ENCODE data around the gene SH3RF3. TPM values are rescaled to one million over a fixed set of nuclear protein-coding genes. Genes with fewer than 3 reads are reported as not detected.
A peak's percentile ranks its signal among the peaks of the same experiment; 100 is the strongest.

SH3RF3 gene
- total RNA-seq, 2 donors from 2014 or later: 37.4 to 61.7 TPM

- H3K4me1 ChIP-seq (ENCODE audit: control insufficient read depth in 1 of 2, low read depth in 2 of 2): peaks cover 21 to 62% of the 10 kb centered on the region in 2 donors
- no peaks in the 10 kb centered on the region for H3K27me3 ChIP-seq (replicated peaks; ENCODE audit: insufficient read depth)
- H3K4me3 ChIP-seq: no peak overlapping the region
- H3K9me3 ChIP-seq: no peaks in the 10 kb centered on the region
- no peaks in the 10 kb centered on the region for H3K36me3 ChIP-seq
- TF ChIP-seq, protein P1, sequence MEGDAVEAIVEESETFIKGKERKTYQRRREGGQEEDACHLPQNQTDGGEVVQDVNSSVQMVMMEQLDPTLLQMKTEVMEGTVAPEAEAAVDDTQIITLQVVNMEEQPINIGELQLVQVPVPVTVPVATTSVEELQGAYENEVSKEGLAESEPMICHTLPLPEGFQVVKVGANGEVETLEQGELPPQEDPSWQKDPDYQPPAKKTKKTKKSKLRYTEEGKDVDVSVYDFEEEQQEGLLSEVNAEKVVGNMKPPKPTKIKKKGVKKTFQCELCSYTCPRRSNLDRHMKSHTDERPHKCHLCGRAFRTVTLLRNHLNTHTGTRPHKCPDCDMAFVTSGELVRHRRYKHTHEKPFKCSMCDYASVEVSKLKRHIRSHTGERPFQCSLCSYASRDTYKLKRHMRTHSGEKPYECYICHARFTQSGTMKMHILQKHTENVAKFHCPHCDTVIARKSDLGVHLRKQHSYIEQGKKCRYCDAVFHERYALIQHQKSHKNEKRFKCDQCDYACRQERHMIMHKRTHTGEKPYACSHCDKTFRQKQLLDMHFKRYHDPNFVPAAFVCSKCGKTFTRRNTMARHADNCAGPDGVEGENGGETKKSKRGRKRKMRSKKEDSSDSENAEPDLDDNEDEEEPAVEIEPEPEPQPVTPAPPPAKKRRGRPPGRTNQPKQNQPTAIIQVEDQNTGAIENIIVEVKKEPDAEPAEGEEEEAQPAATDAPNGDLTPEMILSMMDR (IDR thresholded peaks at IDR 0.05): no peak
- DNase-seq (ENCODE audit: low spot score) (no peak), ATAC-seq (ENCODE audit: insufficient number of reproducible peaks, low FRiP score, low read depth) (no peak)
- peak overlapping the region; percentile 12 to 90 for H3K27ac ChIP-seq
Observed at GRCh38 chr2:109177635-109178034, 48.6 kb downstream of the SH3RF3 start.

GRCh38 chr2:109178968-109179367, 50.0 kb downstream of the SH3RF3 start:
- Histone ChIP-seq H3K4me3 (no peak overlapping the region), H3K27ac (no peak overlapping the region), H3K9me3 (no peaks in the 10 kb centered on the region), H3K27me3 (replicated peaks; ENCODE audit: insufficient read depth) (no peaks in the 10 kb centered on the region), H3K4me1 (ENCODE audit: control insufficient read depth in 1 of 2, low read depth in 2 of 2) (peaks cover 13 to 58% of the 10 kb centered on the region in 2 donors), H3K36me3 (no peaks in the 10 kb centered on the region)
- ATAC-seq (ENCODE audit: insufficient number of reproducible peaks, low FRiP score, low read depth): no peak
- no peak for DNase-seq (ENCODE audit: low spot score)
- TF ChIP-seq, protein P1 (IDR thresholded peaks at IDR 0.05): no peak

DNA sequence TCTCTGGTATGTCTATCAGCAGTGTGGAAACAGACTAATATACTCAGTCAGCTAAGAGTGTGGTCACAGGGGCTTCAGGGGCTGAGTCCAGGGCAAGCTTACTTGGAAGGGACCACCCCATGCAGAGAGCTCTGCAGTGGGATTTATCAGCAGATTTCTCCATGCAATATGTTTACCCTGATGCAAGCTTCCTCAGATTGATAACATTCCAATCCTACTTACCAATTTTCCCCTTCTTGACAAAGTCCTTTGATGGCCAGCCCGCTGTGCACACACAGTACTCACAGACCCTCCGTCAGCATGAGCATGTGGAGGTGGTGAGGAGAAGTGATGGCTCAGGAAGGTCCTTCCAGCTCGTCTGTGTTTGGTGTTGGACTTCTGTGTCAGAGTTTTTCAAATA, 51.8 kb downstream of the SH3RF3 start:
- no peaks in the 10 kb centered on the region for H3K36me3 ChIP-seq
- no peaks in the 10 kb centered on the region for H3K9me3 ChIP-seq
- ATAC-seq (ENCODE audit: insufficient number of reproducible peaks, low FRiP score, low read depth) (no peak), DNase-seq (ENCODE audit: low spot score) (no peak)
- peaks cover 16 to 60% of the 10 kb centered on the region in 2 donors for H3K4me1 ChIP-seq (ENCODE audit: control insufficient read depth in 1 of 2, low read depth in 2 of 2)
- TF ChIP-seq, protein P1 (IDR thresholded peaks at IDR 0.05): no peak
- H3K27me3 ChIP-seq (replicated peaks; ENCODE audit: insufficient read depth): no peaks in the 10 kb centered on the region
- H3K4me3 ChIP-seq: no peak overlapping the region
- no peak overlapping the region for H3K27ac ChIP-seq

- Histone ChIP-seq H3K4me3 (no peak overlapping the region), H3K27me3 (replicated peaks; ENCODE audit: insufficient read depth) (no peaks in the 10 kb centered on the region), H3K36me3 (no peaks in the 10 kb centered on the region), H3K27ac (no peak overlapping the region), H3K9me3 (no peaks in the 10 kb centered on the region), H3K4me1 (ENCODE audit: control insufficient read depth in 1 of 2, low read depth in 2 of 2) (peaks cover 29 to 60% of the 10 kb centered on the region in 2 donors)
- ATAC-seq (ENCODE audit: insufficient number of reproducible peaks, low FRiP score, low read depth) (no peak), DNase-seq (ENCODE audit: low spot score) (no peak)
- TF ChIP-seq, protein P1 (IDR thresholded peaks at IDR 0.05): no peak
Observed at GRCh38 chr2:109182426-109182825, 53.4 kb downstream of the SH3RF3 start.

DNA sequence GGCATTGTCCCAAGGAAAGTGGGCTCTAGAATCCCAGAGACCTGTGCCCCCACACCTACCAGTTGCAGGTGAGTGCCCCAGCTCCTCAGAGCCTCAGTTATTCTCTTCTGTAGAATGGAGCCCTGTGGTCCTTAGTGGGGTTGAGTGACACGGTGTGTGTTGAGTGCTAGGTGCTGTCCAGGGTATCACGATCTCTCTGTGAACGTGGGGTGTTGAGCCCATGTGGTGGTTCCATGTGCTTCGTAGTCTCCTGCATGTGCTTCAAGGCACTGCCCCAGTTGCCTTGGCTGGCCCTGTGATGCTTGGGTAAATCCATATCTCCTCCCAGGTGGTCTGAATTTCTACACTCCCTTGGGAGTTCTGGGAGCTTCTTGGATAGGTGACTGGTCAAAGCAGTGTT, 54.9 kb downstream of the SH3RF3 start:
- Histone ChIP-seq H3K36me3 (no peaks in the 10 kb centered on the region), H3K27me3 (replicated peaks; ENCODE audit: insufficient read depth) (no peaks in the 10 kb centered on the region), H3K9me3 (no peaks in the 10 kb centered on the region), H3K4me3 (no peak overlapping the region), H3K27ac (peak overlapping the region; percentile 79 to 91), H3K4me1 (ENCODE audit: control insufficient read depth in 1 of 2, low read depth in 2 of 2) (peaks cover 33 to 64% of the 10 kb centered on the region in 2 donors)
- ATAC-seq (ENCODE audit: insufficient number of reproducible peaks, low FRiP score, low read depth) (no peak), DNase-seq (ENCODE audit: low spot score) (no peak)
- TF ChIP-seq, protein P1 (IDR thresholded peaks at IDR 0.05): no peak

All from thoracic aorta (tissue), 2 donors.